Right kidney (tissue), 9 donors: ENCODE results near the gene BMP3.
"Not testable (repeated sequence)": the region's sequence is repeated elsewhere in the genome, so short reads cannot be mapped to it uniquely, and the experiment has no call there.

ENCODE experiments used
- DNase-seq: peaks from one replicate; pipeline ENCODE4 v3.0.0-alpha.2; 2016
- long read RNA-seq, 8 donors: transcript quantifications; one replicate each; lab custom pipeline, GENCODE V29; 2026

The BMP3 gene, protein sequence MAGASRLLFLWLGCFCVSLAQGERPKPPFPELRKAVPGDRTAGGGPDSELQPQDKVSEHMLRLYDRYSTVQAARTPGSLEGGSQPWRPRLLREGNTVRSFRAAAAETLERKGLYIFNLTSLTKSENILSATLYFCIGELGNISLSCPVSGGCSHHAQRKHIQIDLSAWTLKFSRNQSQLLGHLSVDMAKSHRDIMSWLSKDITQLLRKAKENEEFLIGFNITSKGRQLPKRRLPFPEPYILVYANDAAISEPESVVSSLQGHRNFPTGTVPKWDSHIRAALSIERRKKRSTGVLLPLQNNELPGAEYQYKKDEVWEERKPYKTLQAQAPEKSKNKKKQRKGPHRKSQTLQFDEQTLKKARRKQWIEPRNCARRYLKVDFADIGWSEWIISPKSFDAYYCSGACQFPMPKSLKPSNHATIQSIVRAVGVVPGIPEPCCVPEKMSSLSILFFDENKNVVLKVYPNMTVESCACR
- long read RNA-seq, donor 1, full-length matches to known transcripts = 3 of 3 reads
- long read RNA-seq, donor 1, partial matches to known transcripts = 0 of 3 reads
- long read RNA-seq, donor 1, other reads (novel, unspliced or antisense) = 0 of 3 reads
- long read RNA-seq, donor 2, full-length matches to known transcripts = 2 of 2 reads
- long read RNA-seq, donor 2, partial matches to known transcripts = 0 of 2 reads
- long read RNA-seq, donor 2, other reads (novel, unspliced or antisense) = 0 of 2 reads
- long read RNA-seq, donor 3, full-length matches to known transcripts = 3 of 3 reads
- long read RNA-seq, donor 3, partial matches to known transcripts = 0 of 3 reads
- long read RNA-seq, donor 3, other reads (novel, unspliced or antisense) = 0 of 3 reads
- long read RNA-seq, donor 4, full-length matches to known transcripts = 5 of 5 reads
- long read RNA-seq, donor 4, partial matches to known transcripts = 0 of 5 reads
- long read RNA-seq, donor 4, other reads (novel, unspliced or antisense) = 0 of 5 reads
- long read RNA-seq, donor 5, full-length matches to known transcripts = 1 of 33 reads
- long read RNA-seq, donor 5, partial matches to known transcripts = 32 of 33 reads
- long read RNA-seq, donor 5, other reads (novel, unspliced or antisense) = 0 of 33 reads
- long read RNA-seq, donor 6, full-length matches to known transcripts = 6 of 6 reads
- long read RNA-seq, donor 6, partial matches to known transcripts = 0 of 6 reads
- long read RNA-seq, donor 6, other reads (novel, unspliced or antisense) = 0 of 6 reads
- long read RNA-seq, donor 7, full-length matches to known transcripts = 6 of 6 reads
- long read RNA-seq, donor 7, partial matches to known transcripts = 0 of 6 reads
- long read RNA-seq, donor 7, other reads (novel, unspliced or antisense) = 0 of 6 reads
- long read RNA-seq, donor 8, full-length matches to known transcripts = 3 of 3 reads
- long read RNA-seq, donor 8, partial matches to known transcripts = 0 of 3 reads
- long read RNA-seq, donor 8, other reads (novel, unspliced or antisense) = 0 of 3 reads

DNA sequence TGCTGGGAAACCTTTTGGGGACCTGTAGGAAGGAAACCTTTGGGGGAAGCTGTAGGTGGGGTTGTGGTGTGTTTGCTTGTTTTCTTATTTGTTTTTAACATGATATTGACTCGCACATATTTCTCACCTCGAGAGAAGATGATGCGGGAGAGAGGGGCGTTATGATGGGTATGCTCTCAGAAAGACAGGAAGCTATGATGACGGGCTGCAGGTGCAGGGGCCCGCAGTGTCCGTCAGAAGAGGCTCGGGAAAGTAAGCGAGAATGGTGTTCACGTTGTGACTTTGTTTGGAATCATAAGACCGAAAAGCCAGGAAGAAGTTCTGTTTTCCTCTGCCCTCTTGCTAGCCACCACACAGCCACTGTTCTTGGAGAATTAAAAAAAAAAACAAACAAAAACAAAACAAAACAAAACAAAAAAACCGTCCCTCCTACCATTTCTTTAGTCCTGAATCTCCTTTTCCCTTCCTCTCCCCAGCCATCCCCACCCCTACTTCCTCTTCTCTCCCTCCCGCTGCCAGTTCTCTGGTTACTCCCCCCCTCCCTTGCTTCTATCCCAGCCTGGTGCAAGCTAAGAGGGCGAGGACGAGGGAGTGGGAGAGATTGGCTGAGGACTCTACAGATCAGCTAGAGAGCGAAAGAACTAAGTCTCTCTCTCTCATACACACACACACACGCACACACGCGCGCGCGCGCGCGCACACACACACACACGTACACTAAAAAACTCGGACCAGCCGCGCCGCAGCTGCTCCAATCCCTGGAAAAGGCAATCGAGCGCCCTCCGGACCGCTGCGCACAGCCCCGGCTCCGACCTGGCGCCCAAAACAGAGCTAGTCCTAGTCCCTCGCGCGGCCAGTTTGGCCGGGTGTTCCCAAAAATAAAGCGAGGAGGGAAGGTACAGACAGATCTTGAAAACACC is at the start of gene BMP3:
BMP3 (plus strand) TSS at position 648 of the 920 bp plus-strand sequence. CDS start 577 bp downstream, outside the sequence.
- no peak for DNase-seq

DNA sequence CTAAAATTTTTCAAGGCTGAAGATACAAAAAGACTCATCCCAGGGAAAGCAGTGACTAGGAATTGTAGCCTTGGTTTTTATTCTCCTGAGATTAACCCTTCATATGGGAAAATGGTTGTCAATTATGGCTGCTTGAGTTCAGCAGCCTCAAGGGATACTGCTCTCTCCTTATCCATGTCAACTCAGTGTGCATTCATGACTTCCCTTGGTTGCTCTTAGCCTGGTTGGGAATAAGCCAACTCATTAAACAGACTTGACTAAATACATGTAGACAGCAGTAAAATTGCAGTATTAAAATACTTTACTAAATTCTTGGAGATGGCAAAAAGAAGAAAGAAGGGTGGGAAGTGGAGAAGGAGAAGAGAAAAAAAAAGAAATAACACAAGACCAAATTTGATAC is 44.5 kb upstream of the BMP3 start:
- DNase-seq = no peak

DNA sequence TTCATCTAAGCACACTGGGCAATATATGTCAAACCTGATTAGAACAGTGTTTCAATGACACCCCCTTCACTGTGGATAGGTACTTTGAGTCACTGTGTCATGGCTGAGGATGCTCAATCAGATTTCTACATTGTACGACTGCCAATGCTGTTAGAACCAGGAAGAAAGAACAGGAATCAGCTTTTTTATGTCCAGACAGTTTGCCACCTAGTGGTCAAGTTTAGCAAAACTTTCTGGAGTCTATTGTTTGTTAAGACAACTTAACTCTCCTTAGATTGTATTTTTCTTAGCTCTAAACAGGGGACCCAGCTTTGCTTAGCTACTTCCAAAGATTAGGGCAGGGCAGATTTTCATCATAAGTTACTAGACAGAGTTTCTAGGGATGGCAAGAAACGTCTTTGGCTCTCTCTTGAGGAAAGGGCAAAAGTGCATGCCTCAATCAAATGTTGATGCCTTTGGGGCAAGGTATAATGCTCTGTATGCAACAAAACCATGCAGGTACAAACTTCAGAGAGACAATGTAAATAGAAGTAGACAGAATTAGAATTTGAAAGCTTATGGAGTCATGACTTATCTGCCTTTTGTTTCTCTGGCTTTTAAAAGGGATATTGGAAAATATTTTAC is 40.5 kb upstream of the BMP3 start:
- peak; percentile 20 for DNase-seq

DNA sequence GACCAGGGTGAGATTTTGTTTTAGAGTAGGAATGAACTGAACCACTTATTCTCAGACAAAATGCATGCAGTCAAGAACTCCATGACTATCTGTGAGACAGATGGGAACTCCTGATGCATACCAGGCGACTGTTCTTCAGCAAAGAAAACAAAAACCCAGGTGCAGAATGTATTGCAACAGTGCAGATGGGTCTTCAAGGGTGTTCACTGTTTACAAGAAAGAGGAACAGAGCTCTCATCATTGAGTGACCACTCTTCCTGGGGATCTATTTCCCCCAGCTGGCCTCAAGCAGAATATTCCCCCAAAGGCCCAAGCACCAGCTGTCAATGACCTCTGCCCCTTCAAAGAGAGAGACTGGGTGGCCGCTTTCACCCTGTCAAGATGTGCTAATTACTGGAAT is 39.7 kb upstream of the BMP3 start:
- no peak for DNase-seq

- no peak for DNase-seq
These were observed 30.6 kb upstream of the BMP3 start for GRCh38 chr4:80999943-81000342.

DNA sequence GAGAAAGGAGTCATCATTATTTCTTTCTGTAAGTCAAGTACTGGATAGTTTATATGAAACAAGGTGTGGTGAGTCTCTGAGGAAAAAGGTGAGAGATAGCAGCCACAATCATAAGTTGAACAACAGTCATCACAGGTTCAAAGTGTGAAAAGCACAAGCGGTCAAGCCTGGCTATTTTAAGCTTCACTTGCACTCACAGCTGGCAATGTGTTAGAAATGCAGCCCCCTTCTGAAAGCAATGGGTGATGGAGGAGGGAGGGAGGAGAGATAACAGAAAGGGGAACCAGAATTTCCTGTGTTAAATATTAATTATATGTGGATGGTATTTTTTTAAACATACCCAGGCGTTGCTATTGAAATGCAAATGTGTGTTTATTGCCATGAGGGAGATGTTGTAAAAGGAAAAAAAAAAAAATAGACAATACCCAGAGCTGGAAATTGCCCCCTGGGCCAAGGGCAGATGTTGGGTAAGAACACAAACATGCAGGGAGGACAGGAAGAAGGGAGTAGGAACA is 26.9 kb upstream of the BMP3 start:
- DNase-seq = no peak

- DNase-seq = no peak
These were observed 23.1 kb upstream of the BMP3 start for GRCh38 chr4:81007417-81007816.

DNA sequence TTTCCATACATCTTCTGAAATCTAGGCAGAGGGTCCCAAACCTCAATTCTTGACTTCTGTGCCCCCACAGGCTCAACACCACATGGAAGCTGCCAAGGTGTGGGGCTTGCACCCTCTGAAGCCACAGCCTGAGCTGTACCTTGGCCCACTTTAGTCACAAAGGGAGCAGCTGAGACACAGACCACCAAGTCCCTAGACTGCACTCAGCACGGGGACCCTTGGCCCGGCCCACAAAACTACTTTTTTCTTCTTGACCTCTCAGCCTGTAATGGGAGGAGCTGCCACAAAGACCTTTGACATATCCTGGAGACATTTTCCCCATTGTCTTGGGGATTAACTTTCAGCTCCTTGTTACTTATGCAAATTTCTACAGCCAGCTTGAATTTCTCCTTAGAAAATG is 13.9 kb upstream of the BMP3 start:
- DNase-seq = not testable (repeated sequence)

GRCh38 chr4:81019006-81019405 is 11.5 kb upstream of the BMP3 start:
- no peak for DNase-seq

- no peak for DNase-seq
These were observed 9.2 kb upstream of the BMP3 start for GRCh38 chr4:81021142-81021944.

GRCh38 chr4:81021981-81022380 is 8.5 kb upstream of the BMP3 start:
- no peak for DNase-seq

GRCh38 chr4:81023484-81023883 is 7.0 kb upstream of the BMP3 start:
- no peak for DNase-seq

GRCh38 chr4:81030981-81031791 is 678 bp downstream of the BMP3 start:
- peak; percentile 88 for DNase-seq

GRCh38 chr4:81031796-81032551 is 1.5 kb downstream of the BMP3 start:
- no peak for DNase-seq

DNA sequence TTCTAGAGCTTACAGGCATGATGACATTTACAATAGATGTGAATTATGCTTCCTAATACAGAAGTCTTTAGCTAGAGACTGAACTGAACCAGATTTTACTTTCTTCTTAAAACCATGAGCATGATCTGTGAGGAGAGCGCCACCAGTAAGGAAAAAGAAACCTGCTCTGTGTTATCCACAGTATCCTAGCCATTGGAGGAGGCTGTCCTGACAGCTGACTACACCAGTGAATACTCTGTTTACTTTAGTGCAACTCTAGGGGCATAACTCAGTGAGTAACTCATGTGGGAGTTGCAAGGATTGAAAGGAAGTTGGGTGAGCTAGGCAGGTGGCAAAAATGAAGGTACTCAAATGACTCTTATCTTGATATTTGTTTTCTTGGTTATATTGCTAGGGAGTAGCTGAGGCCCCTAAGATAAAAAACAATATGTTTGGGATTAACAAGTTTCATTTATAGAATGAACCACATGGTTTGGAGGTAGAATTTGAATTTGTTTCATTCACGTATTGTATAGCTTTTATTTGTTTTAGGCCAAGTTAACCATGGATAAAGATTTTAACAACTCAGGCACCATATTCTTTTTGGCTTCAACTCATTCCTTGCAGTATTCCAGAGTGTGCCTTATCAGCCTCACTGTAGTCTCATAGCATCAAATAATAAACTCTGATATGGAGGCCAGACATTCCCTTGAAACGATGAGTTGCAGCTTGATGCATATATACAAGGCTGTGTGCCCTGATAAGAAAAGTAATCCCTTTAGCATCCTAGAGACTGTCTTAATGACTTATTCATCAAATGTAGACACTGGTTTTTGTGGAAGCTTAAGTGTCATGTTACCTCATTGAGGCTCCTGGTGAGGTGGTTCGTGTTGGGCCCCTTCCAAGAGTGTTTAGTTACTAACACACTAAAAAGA is 2.5 kb downstream of the BMP3 start:
- no peak for DNase-seq

GRCh38 chr4:81038636-81039350 is 8.3 kb downstream of the BMP3 start:
- no peak for DNase-seq
